ENCODE results near the gene TUBB.
A peak's percentile ranks its signal among the peaks of the same experiment; 100 is the strongest.

TUBB gene

DNA sequence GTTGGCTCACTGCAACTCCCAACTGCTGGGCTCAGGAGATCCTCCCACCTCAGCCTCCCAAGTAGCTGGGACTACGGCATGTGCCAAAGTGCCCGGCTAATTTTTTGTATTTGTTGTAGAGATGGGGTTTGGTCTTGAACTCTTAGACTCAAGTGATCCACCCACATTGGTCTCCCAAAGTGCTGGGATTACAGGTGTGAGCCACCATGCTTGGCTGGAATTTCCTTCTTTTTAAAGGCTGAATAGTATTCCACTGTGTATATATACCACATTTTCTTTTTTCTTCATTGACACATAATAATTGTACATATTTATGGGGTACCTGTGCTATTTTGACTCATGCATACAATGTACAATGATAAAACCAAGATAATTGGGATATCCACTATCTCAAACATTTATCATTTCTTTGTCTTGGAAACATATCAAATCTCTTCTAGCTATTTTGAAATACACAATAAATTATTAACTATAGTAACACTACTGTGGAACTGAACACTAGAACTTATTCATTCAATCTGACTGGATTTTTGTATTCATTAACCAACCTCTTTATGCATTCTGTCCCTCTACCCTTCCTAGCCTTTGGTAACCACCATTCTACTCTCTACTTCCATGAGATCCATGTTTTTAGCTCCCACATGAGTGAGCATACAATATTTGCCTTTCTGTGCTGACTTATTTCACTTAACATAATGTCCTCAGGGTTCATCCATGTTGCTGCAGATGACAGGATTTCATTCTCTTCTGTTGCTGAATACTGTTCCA lies 10.9 kb upstream of the TUBB start:
- TF ChIP-seq, protein P1, sequence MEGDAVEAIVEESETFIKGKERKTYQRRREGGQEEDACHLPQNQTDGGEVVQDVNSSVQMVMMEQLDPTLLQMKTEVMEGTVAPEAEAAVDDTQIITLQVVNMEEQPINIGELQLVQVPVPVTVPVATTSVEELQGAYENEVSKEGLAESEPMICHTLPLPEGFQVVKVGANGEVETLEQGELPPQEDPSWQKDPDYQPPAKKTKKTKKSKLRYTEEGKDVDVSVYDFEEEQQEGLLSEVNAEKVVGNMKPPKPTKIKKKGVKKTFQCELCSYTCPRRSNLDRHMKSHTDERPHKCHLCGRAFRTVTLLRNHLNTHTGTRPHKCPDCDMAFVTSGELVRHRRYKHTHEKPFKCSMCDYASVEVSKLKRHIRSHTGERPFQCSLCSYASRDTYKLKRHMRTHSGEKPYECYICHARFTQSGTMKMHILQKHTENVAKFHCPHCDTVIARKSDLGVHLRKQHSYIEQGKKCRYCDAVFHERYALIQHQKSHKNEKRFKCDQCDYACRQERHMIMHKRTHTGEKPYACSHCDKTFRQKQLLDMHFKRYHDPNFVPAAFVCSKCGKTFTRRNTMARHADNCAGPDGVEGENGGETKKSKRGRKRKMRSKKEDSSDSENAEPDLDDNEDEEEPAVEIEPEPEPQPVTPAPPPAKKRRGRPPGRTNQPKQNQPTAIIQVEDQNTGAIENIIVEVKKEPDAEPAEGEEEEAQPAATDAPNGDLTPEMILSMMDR (conservative IDR thresholded peaks at IDR 0.05; ENCODE audit: low read depth, low read length): no peak
- Histone ChIP-seq H3K4me2 (peak overlapping the region; percentile 68; the same call in 1 of the 2 replicates), H3K79me2 (ENCODE audit: insufficient read depth, low read depth) (no peaks in the 10 kb centered on the region), H3K9ac (no peak overlapping the region), H3K36me3 (ENCODE audit: insufficient read depth) (no peaks in the 10 kb centered on the region; the same call in 1 of the 2 replicates), H4K20me1 (ENCODE audit: insufficient read depth) (no peaks in the 10 kb centered on the region), H3K27me3 (ENCODE audit: insufficient read depth, low read depth) (no peaks in the 10 kb centered on the region), H3K4me1 (ENCODE audit: low read depth, poor library complexity, severe bottlenecking) (peaks cover 80% of the 10 kb centered on the region), H3K27ac (peak overlapping the region; percentile 70; the same call in 1 of the 2 replicates), H2AFZ (ENCODE audit: low read depth) (no peak overlapping the region), H3K4me3 (IDR thresholded peaks at IDR 0.05; ENCODE audit: insufficient read depth, low read depth, low read length) (no peak overlapping the region)

DNA sequence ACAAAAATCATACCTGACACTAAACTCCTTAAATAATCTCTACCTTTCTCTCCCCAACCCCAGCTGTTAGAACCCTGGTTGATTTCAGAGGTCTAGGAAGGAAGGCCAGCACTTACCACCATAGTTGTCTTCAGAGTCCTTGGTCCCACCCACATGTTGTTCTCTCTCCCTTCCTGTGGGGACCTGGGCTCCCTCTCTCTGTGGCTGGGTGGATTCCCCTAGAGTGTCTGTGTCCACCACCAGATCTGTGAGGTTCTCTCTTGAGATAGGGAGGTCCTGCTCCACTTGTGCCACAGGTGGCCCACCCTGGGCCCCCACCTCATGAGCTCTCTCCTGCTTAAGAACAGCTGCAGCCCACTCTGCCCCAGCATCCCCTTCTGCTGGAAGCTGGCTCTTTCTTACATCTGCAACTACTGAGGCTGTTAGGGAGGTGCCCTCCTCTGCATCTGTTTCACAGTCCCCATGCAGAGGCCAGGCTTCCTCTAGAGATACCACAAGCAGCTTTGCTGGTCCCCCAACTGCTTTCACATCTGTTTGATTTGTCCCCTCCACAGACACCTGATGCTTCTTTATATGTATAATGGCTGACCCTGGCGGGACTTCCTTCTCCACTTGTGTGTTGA lies 8.3 kb upstream of the TUBB start:
- Histone ChIP-seq H3K36me3 (ENCODE audit: insufficient read depth) (no peaks in the 10 kb centered on the region; the same call in 1 of the 2 replicates), H3K79me2 (ENCODE audit: insufficient read depth, low read depth) (peaks cover 7% of the 10 kb centered on the region; the same call in 1 of the 2 replicates), H4K20me1 (ENCODE audit: insufficient read depth) (no peaks in the 10 kb centered on the region), H3K4me3 (IDR thresholded peaks at IDR 0.05; ENCODE audit: insufficient read depth, low read depth, low read length) (no peak overlapping the region), H3K27ac (peak overlapping the region; percentile 59), H3K4me1 (ENCODE audit: low read depth, poor library complexity, severe bottlenecking) (peaks cover 95% of the 10 kb centered on the region), H3K9ac (no peak overlapping the region), H3K27me3 (ENCODE audit: insufficient read depth, low read depth) (no peaks in the 10 kb centered on the region), H2AFZ (ENCODE audit: low read depth) (no peak overlapping the region), H3K4me2 (peak overlapping the region; percentile 74)
- TF ChIP-seq, protein P1 (conservative IDR thresholded peaks at IDR 0.05; ENCODE audit: low read depth, low read length): no peak

- H3K4me1 ChIP-seq (ENCODE audit: low read depth, poor library complexity, severe bottlenecking): peaks cover 89% of the 10 kb centered on the region
- H3K27me3 ChIP-seq (ENCODE audit: insufficient read depth, low read depth): no peaks in the 10 kb centered on the region
- no peak overlapping the region for H3K9ac ChIP-seq
- H3K4me3 ChIP-seq (IDR thresholded peaks at IDR 0.05; ENCODE audit: insufficient read depth, low read depth, low read length): no peak overlapping the region
- H4K20me1 ChIP-seq (ENCODE audit: insufficient read depth): no peaks in the 10 kb centered on the region
- TF ChIP-seq, protein P1 (conservative IDR thresholded peaks at IDR 0.05; ENCODE audit: low read depth, low read length): no peak
- H2AFZ ChIP-seq (ENCODE audit: low read depth): no peak overlapping the region
- peaks cover 7% of the 10 kb centered on the region; the same call in 1 of the 2 replicates for H3K79me2 ChIP-seq (ENCODE audit: insufficient read depth, low read depth)
- no peaks in the 10 kb centered on the region; the same call in 1 of the 2 replicates for H3K36me3 ChIP-seq (ENCODE audit: insufficient read depth)
- peak overlapping the region; percentile 74 for H3K4me2 ChIP-seq
- H3K27ac ChIP-seq: peak overlapping the region; percentile 59
These were observed 7.7 kb upstream of the TUBB start for GRCh38 chr6:30712441-30712945.

- peaks cover 12% of the 10 kb centered on the region; the same call in 1 of the 2 replicates for H3K79me2 ChIP-seq (ENCODE audit: insufficient read depth, low read depth)
- H3K27ac ChIP-seq: no peak overlapping the region
- H3K9ac ChIP-seq: no peak overlapping the region
- H3K4me2 ChIP-seq: no peak overlapping the region
- peaks cover 88% of the 10 kb centered on the region for H3K4me1 ChIP-seq (ENCODE audit: low read depth, poor library complexity, severe bottlenecking)
- no peaks in the 10 kb centered on the region for H4K20me1 ChIP-seq (ENCODE audit: insufficient read depth)
- no peaks in the 10 kb centered on the region; the same call in 1 of the 2 replicates for H3K36me3 ChIP-seq (ENCODE audit: insufficient read depth)
- TF ChIP-seq, protein P1 (conservative IDR thresholded peaks at IDR 0.05; ENCODE audit: low read depth, low read length): no peak
- no peak overlapping the region for H2AFZ ChIP-seq (ENCODE audit: low read depth)
- H3K4me3 ChIP-seq (IDR thresholded peaks at IDR 0.05; ENCODE audit: insufficient read depth, low read depth, low read length): no peak overlapping the region
- no peaks in the 10 kb centered on the region for H3K27me3 ChIP-seq (ENCODE audit: insufficient read depth, low read depth)
These were observed 5.9 kb upstream of the TUBB start for GRCh38 chr6:30714263-30714662.
